ENCODE data around the gene MFNG.

The MFNG gene

DNA sequence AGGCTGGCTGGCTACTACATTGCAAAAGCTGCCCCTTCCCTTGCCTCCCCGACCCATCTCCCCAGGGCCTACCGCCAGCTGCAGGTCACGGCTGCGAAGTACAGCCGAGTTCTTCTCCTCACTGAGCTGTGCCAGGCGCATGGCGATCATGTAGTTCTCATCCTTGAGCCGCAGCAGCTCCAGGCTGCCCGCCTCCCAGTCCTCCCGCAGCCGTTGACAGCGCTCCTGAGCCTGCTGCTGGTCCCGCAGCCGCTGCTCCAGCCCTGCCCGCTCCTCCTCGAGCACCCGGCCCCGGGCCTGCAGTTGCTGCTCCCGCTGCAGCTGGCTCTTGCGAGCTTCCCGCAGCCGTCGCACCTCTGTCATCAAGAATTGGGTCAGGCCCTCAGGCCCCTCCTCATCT is 29.7 kb upstream of the MFNG start:
- no peak for FAIRE-seq
- DNase-seq (ENCODE audit: extremely low spot score, insufficient read length, low read depth), result no peak

- no peak for FAIRE-seq
- DNase-seq (ENCODE audit: extremely low spot score, insufficient read length, low read depth), result no peak
These were observed 28.4 kb upstream of the MFNG start for GRCh38 chr22:37514526-37515051.

GRCh38 chr22:37511395-37512104 is 25.4 kb upstream of the MFNG start:
- FAIRE-seq (no peak), DNase-seq (ENCODE audit: extremely low spot score, insufficient read length, low read depth) (no peak)

- no peak for FAIRE-seq
- DNase-seq (ENCODE audit: extremely low spot score, insufficient read length, low read depth), result no peak
These were observed 23.9 kb upstream of the MFNG start for GRCh38 chr22:37510091-37510490.

- DNase-seq (ENCODE audit: extremely low spot score, insufficient read length, low read depth) (no peak), FAIRE-seq (no peak)
These were observed 23.1 kb upstream of the MFNG start for GRCh38 chr22:37509059-37509860.

GRCh38 chr22:37508431-37508992 is 22.3 kb upstream of the MFNG start:
- DNase-seq (ENCODE audit: extremely low spot score, insufficient read length, low read depth), result no peak
- FAIRE-seq, result no peak

- FAIRE-seq, result no peak
- DNase-seq (ENCODE audit: extremely low spot score, insufficient read length, low read depth), result no peak
These were observed 21.5 kb upstream of the MFNG start for GRCh38 chr22:37507731-37508130.

GRCh38 chr22:37505989-37506388 is 19.8 kb upstream of the MFNG start:
- DNase-seq (ENCODE audit: extremely low spot score, insufficient read length, low read depth) (no peak), FAIRE-seq (no peak)

DNA sequence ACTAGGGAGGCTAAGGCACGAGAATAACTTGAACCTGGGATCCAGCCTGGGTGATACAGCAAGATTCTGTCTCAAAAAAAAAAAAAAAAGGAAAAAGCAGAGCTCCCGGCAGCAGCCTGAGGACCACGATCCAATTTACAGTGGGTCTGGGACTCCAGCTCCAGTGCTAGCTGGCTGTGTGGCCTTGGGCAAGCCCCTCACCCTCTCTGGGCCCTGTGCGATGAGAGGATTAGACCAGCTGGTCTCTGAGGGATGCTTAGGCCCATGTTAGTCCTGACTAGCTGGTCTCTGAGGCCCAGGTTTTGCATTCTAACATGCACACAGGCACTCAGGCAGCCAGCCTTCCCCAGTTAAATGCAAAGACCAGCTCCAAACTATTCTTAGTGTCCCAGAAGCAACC is 19.4 kb upstream of the MFNG start:
- FAIRE-seq, result no peak
- no peak for DNase-seq (ENCODE audit: extremely low spot score, insufficient read length, low read depth)

DNA sequence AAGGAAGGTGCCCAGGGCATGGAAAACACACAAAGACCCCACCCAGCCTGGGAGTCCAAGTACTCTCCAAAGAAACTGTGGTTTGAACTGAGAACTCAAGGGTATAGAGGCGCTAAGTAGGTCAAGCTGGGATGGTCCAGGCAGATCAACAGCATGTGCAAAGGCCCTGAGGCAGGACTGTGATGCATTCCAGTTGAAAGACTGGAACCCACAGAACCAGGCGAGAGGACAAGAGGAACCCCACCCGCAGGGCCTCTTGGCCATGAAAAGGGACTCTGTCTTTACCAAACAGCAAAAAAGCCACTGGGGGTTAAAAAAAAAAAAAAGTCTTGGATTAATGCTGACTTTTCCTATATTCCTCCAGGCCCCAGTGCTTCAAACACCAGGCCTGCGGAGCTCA is 18.8 kb upstream of the MFNG start:
- FAIRE-seq (no peak), DNase-seq (ENCODE audit: extremely low spot score, insufficient read length, low read depth) (no peak)

- DNase-seq (ENCODE audit: extremely low spot score, insufficient read length, low read depth) (no peak), FAIRE-seq (no peak)
These were observed 17.7 kb upstream of the MFNG start for GRCh38 chr22:37503850-37504249.

DNA sequence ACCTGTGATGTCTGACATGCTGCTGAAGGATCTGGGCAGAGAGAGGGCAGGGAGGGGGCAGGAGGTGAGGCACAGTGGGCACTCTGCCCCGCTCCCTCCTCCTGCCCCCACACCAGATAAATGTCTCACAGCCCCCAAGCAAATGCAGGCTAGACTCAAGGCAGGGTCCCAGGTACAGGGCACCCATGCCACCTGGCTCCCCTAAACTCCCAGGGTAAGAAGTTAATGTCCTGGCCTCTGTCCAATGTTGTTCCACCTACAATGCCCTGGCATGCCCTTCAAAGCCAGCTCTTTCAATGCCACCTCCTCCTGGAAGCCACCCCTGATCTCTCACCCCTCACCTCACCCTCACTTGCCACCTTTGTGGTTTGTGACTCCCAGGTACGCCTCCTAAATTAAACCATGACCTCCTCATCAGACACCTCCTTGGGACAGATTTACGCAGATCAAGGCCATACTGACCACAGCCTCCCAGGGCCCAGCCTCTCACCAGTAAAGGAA is 17.0 kb upstream of the MFNG start:
- FAIRE-seq, result no peak
- DNase-seq (ENCODE audit: extremely low spot score, insufficient read length, low read depth), result no peak

DNA sequence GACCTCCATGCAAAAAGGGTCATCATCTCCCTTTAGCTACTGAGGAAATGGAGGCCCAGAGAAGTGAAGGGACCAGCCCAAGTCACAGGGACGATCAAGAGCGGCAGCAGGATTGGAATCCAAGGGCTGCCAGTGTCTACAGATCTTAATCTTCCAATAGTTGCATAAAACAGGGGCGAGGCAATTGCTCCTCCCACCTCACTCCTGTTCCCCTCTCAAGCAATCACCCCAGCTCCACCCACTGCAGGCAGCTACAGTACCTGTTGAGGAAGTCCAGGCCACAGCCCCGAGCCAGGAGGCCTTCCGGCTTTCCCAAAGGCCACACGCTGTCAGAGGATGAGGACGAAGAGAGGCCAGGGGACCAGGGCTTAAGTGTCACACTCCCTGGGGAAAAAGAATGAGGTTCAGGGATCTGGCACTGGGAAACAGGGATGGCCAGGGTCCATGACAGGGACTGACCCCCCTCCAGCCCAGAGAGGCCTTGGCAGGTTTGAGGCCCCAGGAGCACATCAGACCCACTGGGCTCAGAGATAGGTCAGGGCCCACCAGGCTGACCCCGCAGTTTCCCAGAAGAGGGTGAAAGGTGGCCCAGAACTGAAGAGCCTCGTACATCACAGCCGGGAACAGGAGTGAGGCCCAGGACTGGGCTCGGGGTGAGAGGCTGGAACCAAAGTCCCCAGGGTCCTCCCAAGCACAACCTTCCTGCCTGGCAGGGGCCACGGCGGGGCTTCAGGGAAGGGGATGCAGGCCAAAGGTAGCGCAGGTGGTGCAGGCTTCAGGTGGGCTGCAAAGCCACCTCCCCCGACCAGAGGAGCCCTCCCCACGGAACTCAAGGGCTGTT is 16.4 kb upstream of the MFNG start:
- DNase-seq (ENCODE audit: extremely low spot score, insufficient read length, low read depth) (no peak), FAIRE-seq (no peak)

DNA sequence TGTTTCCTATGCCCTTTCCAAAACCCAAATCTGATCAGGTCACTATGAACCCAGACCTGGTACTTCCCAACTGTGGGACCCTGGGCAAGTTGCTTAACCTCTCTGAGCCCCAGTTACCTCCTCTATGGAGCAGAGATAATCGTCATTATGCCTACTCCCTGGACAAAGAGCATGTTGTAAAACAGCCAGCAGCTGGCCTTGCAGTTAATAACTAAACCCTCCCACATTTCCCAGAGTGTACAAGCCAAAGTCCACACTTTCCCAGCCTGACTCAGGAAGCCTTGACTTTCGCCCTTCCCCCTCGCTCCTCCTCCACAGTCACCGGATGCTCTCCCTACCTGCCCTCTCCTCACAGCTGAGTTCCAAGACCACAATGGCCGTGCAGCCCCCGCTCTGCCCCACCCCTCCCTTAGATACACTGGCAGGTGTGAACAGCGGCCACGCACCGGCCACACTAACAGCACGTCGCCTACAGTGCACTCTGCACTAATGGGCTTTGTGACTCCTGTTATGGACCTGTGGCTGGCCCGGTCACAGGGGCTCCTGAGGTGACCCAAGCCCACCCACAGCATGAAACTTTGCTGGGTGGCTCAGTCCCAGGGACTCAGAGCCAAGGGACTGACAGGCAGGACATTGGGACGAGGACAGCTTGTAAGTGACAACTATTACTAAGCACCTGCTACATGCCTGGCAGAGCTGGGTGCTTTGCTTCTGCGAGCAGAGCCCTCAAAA is 15.6 kb upstream of the MFNG start:
- FAIRE-seq, result no peak
- DNase-seq (ENCODE audit: extremely low spot score, insufficient read length, low read depth), result no peak

DNA sequence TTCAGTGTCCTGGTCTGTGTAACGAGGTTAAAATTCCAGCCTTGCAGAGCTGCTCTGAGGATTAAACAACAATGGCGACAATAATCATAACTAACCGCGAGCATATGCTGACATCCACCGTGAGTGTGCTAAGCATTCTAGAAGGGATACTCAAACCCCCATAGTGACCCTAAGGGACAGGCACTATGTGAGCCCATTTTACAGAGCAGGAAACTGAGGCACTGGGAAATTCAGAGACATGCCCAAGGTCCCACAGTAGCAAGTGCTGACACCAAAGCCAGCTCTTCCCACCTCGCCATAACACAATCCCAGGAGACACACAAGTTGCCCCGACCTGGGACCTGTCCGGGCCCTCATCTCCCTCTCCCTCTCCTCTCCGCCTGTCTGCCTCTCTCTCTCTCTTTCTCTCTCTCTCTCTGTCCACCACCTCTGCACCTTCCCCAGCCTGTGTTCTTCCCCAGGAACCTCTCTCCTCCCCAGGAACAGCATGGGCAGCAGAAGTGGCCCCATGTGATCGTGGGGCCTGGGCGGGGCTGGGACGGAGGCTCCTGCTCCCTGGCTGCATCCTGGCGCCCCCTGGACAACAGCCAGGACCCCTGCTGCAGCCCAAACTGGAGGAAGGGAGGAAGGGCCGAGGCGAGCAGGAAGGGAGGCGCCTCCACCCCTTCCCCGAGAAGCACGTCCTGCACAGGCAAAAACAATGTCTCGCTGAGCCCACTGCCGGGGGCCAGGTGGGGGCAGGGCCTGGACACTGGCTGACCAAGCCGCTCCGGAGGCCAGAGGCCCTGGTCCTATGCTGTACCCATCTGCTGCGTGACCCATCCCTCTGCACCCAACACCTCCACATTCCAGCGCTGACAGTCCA is 14.8 kb upstream of the MFNG start:
- FAIRE-seq (no peak), DNase-seq (ENCODE audit: extremely low spot score, insufficient read length, low read depth) (no peak)

GRCh38 chr22:37499789-37500540 is 13.8 kb upstream of the MFNG start:
- no peak for FAIRE-seq
- DNase-seq (ENCODE audit: extremely low spot score, insufficient read length, low read depth), result no peak

- FAIRE-seq, result no peak
- no peak for DNase-seq (ENCODE audit: extremely low spot score, insufficient read length, low read depth)
These were observed 13.0 kb upstream of the MFNG start for GRCh38 chr22:37499027-37499707.

Data from GM18507 (cell line).